Subcutaneous adipose tissue (tissue), 4 donors: ENCODE measurements around the gene MOB3A. TPM values are rescaled to one million over a fixed set of nuclear protein-coding genes. Genes with fewer than 3 reads are reported as not detected.

Source experiments
- total RNA-seq, 4 donors: library from RNA; depleted of rRNA; stranded (reverse); fragments of >200 nt; gene quantifications; one replicate each; pipeline ENCODE4 v1.1.0, GENCODE V29; 2016
- TF ChIP-seq, protein P1 (sequence below): fragments of 450-650 bp; IDR thresholded peaks from one replicate; pipeline ENCODE4 v1.5.1; 2016; ENCODE audit warnings: low read depth, mild to moderate bottlenecking, control low read depth, antibody characterized with exemption, moderate library complexity

Gene MOB3A
- total RNA-seq, 4 donors from 2014 or later: 27.9 to 53.3 (median 46.5) TPM

DNA sequence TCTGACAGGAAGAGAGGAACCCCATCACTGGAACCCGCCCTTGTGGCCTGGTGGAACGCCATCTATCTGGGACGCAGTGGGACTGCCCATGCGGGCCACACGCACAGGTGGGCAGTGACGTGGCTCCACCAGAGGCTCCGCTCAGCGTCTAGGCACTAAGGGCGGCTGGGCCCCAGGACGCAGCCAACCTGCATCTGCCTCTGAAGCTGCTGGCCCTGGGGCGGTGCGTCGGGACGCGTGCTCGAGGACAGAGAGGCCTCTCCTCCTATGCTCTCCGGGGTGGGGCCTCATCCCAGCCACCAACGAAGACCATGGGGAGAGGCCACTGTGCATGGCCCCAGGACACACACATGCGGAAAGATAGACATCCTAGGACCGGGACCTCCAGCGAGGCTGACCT lies 18.7 kb upstream of the MOB3A start:
- TF ChIP-seq, protein P1, sequence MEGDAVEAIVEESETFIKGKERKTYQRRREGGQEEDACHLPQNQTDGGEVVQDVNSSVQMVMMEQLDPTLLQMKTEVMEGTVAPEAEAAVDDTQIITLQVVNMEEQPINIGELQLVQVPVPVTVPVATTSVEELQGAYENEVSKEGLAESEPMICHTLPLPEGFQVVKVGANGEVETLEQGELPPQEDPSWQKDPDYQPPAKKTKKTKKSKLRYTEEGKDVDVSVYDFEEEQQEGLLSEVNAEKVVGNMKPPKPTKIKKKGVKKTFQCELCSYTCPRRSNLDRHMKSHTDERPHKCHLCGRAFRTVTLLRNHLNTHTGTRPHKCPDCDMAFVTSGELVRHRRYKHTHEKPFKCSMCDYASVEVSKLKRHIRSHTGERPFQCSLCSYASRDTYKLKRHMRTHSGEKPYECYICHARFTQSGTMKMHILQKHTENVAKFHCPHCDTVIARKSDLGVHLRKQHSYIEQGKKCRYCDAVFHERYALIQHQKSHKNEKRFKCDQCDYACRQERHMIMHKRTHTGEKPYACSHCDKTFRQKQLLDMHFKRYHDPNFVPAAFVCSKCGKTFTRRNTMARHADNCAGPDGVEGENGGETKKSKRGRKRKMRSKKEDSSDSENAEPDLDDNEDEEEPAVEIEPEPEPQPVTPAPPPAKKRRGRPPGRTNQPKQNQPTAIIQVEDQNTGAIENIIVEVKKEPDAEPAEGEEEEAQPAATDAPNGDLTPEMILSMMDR: no peak

GRCh38 chr19:2114218-2114617 lies 18.1 kb upstream of the MOB3A start:
- TF ChIP-seq, protein P1: no peak

- TF ChIP-seq, protein P1: no peak
These were observed 17.5 kb upstream of the MOB3A start for GRCh38 chr19:2113439-2114211.

GRCh38 chr19:2112516-2113320 lies 16.6 kb upstream of the MOB3A start:
- TF ChIP-seq, protein P1: no peak

DNA sequence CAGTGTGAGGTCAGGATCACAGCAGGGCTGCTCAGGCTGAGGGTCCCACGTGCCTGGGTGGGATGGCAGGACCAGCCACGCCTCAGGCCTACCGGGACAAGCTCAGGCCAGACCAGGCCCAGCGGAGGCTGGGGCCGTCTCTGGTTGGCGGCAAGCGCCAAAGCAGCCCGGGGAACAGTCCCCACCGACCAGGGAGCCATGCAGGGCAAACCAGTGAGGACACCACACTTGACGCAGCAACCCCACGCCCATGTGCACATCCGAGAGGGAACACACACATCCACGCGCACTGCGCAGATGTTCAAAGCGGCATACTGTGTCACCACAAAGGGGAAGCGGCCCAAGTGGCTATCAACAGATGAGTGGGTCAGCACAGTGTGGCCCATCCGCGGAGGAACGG lies 15.8 kb upstream of the MOB3A start:
- TF ChIP-seq, protein P1: no peak

- TF ChIP-seq, protein P1: no peak
These were observed 15.3 kb upstream of the MOB3A start for GRCh38 chr19:2111425-2111824.

- TF ChIP-seq, protein P1: no peak
These were observed 14.7 kb upstream of the MOB3A start for GRCh38 chr19:2110822-2111221.
